ENCODE data around the gene SLC49A4.

Gene SLC49A4

DNA sequence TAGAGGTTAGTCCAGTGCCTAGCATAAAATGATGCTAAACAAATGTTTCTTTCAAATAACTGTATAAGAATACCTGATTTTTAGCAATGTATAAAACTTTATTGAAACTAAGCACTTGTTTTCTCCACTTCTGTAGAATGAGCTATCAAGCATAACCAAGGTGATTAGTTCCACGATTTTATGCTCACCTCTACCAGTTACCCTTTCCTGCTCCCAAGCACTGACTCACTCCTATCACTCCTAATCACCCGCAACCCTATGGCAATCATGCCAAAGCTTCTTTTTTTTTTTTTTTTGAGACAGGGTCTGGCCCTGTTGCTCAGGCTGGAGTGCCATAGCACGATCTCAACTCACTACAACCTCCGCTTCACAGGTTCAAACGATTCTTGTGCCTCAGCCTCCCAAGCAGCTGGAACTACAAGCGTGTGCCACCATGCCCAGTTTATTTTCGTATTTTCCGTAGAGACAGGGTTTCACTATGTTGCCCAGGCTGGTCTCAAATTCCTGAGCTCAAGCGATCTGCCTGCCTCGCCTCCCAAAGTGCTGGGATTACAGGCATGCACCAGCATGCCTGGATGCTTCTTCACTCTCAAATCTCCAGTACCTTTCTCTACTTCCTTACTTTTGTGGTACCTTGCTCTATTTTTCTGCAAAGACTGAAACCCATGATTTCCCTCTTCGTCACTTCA lies 5.1 kb upstream of the SLC49A4 start:
- Histone ChIP-seq H3K4me3 (ENCODE audit: low read depth, low read length) (no peak overlapping the region), H3K27ac (ENCODE audit: low read depth, low read length) (no peak overlapping the region), H3K27me3 (ENCODE audit: control insufficient read depth, insufficient read depth, low read length) (no peaks in the 10 kb centered on the region), H3K9ac (ENCODE audit: low read length) (no peak overlapping the region), H3K4me1 (ENCODE audit: control insufficient read depth, insufficient read depth, low read length) (peaks cover 5% of the 10 kb centered on the region; the same call in 1 of the 2 replicates), H3K36me3 (ENCODE audit: control insufficient read depth, insufficient read depth, low read length) (no peaks in the 10 kb centered on the region), H3K9me3 (ENCODE audit: control insufficient read depth, insufficient read depth, low read depth, low read length) (no peaks in the 10 kb centered on the region)

DNA sequence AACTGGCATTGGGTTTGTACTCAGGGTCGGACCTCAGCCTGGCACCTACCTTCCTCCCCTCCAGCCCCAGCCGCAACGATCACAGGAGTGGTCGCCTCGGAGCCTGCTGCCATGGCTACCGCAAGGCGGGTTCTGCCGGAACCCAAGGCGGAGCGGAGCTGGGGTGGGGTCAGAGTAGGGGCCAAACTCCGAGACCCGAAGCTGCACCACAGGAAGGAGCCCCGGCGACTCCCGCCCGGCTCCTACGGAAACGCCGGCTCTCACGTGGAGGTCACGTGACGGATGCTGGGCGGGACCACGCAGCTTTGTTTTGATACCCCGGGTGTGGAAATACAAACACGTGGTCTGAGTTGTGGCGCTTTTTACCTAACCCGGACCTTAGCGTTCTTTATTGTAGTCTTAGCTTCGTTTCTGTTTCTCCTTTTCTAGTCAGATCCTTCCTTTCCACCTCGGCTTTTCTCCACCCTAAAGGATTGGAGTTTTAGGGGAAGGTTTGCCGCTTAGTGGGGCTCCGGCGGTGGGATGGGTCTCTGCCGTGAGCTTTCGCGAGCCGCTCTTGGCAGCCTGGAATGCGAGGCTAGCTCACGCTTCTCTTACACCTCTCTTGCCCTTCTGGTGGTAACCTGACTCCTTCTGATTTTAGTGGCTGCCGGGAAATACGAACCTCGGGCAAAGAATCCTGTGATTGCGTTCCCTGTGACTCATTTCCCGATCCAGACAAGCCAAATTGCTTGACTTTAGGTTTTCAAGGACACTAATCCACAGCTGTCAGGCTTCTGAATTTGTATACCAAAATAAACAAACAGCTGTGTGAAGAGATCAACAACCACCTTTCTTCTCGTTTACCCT lies 1.1 kb upstream of the SLC49A4 start, which contains the start of gene HSPBAP1:
TSS of gene HSPBAP1 (minus strand) at position 264 of the 849 bp plus-strand sequence. CDS start at position 113, 151 bp downstream.
- Histone ChIP-seq H3K27me3 (ENCODE audit: control insufficient read depth, insufficient read depth, low read length) (peaks cover 11% of the 10 kb centered on the region), H3K4me1 (ENCODE audit: control insufficient read depth, insufficient read depth, low read length) (peaks cover 12% of the 10 kb centered on the region), H3K36me3 (ENCODE audit: control insufficient read depth, insufficient read depth, low read length) (no peaks in the 10 kb centered on the region), H3K27ac (ENCODE audit: low read depth, low read length) (peak within 1 kb of the TSS; percentile 58), H3K4me3 (ENCODE audit: low read depth, low read length) (peak within 1 kb of the TSS; percentile 76), H3K9ac (ENCODE audit: low read length) (peak within 1 kb of the TSS; percentile 79), H3K9me3 (ENCODE audit: control insufficient read depth, insufficient read depth, low read depth, low read length) (no peaks in the 10 kb centered on the region)

DNA sequence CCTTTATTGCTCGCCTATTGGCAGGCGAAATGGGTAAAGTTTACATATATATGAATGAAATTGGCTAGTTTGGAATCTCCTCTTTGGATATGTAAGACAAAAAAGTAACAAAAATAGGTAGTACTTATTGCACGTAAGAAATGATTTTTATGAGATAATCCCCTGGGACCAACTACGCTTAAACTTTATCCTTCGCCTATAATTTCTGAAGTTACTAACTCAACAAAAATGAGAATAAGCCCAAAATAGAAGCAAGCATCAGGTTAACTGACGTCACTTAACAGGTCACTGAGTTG lies 438 bp upstream of the SLC49A4 start:
- Histone ChIP-seq H3K4me1 (ENCODE audit: control insufficient read depth, insufficient read depth, low read length) (peaks cover 12% of the 10 kb centered on the region), H3K4me3 (ENCODE audit: low read depth, low read length) (peak overlapping the region; percentile 76), H3K9ac (ENCODE audit: low read length) (peak overlapping the region; percentile 79), H3K36me3 (ENCODE audit: control insufficient read depth, insufficient read depth, low read length) (no peaks in the 10 kb centered on the region), H3K9me3 (ENCODE audit: control insufficient read depth, insufficient read depth, low read depth, low read length) (no peaks in the 10 kb centered on the region), H3K27ac (ENCODE audit: low read depth, low read length) (peak overlapping the region; percentile 20; the same call in 1 of the 2 replicates), H3K27me3 (ENCODE audit: control insufficient read depth, insufficient read depth, low read length) (peaks cover 11% of the 10 kb centered on the region)

DNA sequence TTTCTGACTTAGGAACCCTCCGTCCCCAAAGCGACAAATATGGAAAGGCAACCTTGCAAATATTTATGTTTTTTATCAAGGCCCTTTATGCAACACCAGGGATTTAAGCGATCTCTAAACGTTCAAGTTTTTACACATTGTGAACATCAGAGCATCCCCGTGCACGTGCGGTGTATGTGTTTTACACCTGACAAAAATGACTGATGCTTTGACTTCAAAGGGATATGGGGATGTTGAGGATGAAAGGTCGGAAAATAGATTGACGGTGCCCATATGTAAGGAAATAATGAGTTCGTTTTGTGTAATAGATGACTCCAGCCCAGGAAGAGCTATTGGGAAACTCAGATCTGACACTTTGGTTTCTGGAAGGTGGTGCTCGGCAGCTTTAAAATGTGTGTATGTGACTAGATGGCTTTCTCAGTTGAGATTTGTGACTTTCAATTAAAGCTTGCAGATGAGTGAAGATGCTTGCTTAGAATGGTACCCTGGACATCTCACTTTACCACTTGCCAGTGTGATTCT lies 866 bp downstream of the SLC49A4 start:
- H3K36me3 ChIP-seq (ENCODE audit: control insufficient read depth, insufficient read depth, low read length), result no peaks in the 10 kb centered on the region
- H3K4me3 ChIP-seq (ENCODE audit: low read depth, low read length), result peak overlapping the region; percentile 76
- H3K9ac ChIP-seq (ENCODE audit: low read length), result peak overlapping the region; percentile 81
- H3K9me3 ChIP-seq (ENCODE audit: control insufficient read depth, insufficient read depth, low read depth, low read length), result no peaks in the 10 kb centered on the region
- H3K27ac ChIP-seq (ENCODE audit: low read depth, low read length), result no peak overlapping the region
- H3K4me1 ChIP-seq (ENCODE audit: control insufficient read depth, insufficient read depth, low read length), result peaks cover 16% of the 10 kb centered on the region
- peaks cover 11% of the 10 kb centered on the region for H3K27me3 ChIP-seq (ENCODE audit: control insufficient read depth, insufficient read depth, low read length)

DNA sequence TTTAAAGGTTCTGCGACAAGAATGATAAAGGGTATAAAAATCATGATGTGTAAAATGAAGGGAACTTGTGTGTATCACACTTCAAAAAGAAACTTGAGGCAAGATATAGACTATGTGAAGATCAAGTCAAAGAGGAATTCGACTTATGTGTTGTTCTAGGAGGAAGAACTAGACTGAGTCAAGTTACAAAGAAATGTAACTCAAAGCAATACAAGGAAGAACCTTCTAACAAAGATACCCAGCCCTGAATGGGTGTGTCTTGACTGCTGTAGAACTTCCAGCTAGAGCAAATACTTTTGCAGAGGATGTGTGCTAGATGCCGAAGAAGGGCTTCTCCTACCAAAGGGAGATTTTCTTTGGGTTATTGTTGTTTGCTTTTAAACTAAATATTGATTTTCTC lies 2.4 kb downstream of the SLC49A4 start:
- Histone ChIP-seq H3K4me1 (ENCODE audit: control insufficient read depth, insufficient read depth, low read length) (peaks cover 16% of the 10 kb centered on the region), H3K27me3 (ENCODE audit: control insufficient read depth, insufficient read depth, low read length) (peaks cover 11% of the 10 kb centered on the region), H3K9ac (ENCODE audit: low read length) (no peak overlapping the region), H3K27ac (ENCODE audit: low read depth, low read length) (no peak overlapping the region), H3K9me3 (ENCODE audit: control insufficient read depth, insufficient read depth, low read depth, low read length) (no peaks in the 10 kb centered on the region), H3K36me3 (ENCODE audit: control insufficient read depth, insufficient read depth, low read length) (no peaks in the 10 kb centered on the region), H3K4me3 (ENCODE audit: low read depth, low read length) (no peak overlapping the region)

DNA sequence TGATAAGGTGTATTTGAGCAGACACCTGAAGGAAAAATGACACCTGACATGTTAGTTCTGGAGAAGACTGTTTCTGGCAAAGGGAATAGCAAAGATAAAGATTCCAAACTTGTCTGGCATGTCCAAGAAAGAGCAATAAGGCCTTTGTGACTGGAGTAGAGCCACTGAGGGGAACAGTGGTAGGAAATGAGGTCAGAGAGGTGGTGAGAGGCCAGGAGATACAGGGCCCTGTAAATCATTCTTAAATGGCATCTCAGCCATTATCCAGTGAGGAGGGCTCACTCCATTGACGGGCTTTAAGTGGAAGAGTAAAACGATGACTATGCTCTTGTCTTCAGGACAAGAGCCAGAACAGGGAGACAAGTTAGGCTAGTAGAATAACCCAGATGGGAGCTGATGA lies 4.5 kb downstream of the SLC49A4 start:
- no peak overlapping the region for H3K4me3 ChIP-seq (ENCODE audit: low read depth, low read length)
- H3K9ac ChIP-seq (ENCODE audit: low read length), result no peak overlapping the region
- 0 out of 2 replicates have a peak, but pooled peaks cover 3% of the 10 kb centered on the region for H3K36me3 ChIP-seq (ENCODE audit: control insufficient read depth, insufficient read depth, low read length)
- peaks cover 10% of the 10 kb centered on the region for H3K4me1 ChIP-seq (ENCODE audit: control insufficient read depth, insufficient read depth, low read length)
- H3K27me3 ChIP-seq (ENCODE audit: control insufficient read depth, insufficient read depth, low read length), result peaks cover 11% of the 10 kb centered on the region
- H3K27ac ChIP-seq (ENCODE audit: low read depth, low read length), result no peak overlapping the region
- H3K9me3 ChIP-seq (ENCODE audit: control insufficient read depth, insufficient read depth, low read depth, low read length), result no peaks in the 10 kb centered on the region

DNA sequence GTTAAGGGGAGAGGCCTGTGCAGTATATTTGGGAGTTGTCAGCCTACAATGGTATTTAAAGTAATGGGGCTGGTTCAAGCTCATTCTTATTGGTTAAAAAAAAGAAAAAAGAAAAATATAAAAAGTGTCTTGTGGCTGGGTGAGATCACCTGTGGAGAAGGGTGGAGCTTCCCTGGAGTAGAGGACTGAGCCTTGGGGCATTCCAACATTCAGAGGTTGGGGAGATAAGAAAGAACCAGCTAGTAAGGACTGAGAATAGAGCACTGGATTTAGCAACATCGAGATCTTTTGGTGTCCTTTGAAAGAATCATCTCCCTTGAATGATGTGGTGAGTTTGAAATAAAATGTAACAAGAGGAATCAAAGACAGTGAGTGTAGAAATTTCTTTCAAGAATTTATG lies 5.2 kb downstream of the SLC49A4 start:
- Histone ChIP-seq H3K9ac (ENCODE audit: low read length) (no peak overlapping the region), H3K4me3 (ENCODE audit: low read depth, low read length) (no peak overlapping the region), H3K27ac (ENCODE audit: low read depth, low read length) (no peak overlapping the region), H3K27me3 (ENCODE audit: control insufficient read depth, insufficient read depth, low read length) (peaks cover 11% of the 10 kb centered on the region), H3K9me3 (ENCODE audit: control insufficient read depth, insufficient read depth, low read depth, low read length) (no peaks in the 10 kb centered on the region), H3K4me1 (ENCODE audit: control insufficient read depth, insufficient read depth, low read length) (peaks cover 10% of the 10 kb centered on the region), H3K36me3 (ENCODE audit: control insufficient read depth, insufficient read depth, low read length) (0 out of 2 replicates have a peak, but pooled peaks cover 3% of the 10 kb centered on the region)

DNA sequence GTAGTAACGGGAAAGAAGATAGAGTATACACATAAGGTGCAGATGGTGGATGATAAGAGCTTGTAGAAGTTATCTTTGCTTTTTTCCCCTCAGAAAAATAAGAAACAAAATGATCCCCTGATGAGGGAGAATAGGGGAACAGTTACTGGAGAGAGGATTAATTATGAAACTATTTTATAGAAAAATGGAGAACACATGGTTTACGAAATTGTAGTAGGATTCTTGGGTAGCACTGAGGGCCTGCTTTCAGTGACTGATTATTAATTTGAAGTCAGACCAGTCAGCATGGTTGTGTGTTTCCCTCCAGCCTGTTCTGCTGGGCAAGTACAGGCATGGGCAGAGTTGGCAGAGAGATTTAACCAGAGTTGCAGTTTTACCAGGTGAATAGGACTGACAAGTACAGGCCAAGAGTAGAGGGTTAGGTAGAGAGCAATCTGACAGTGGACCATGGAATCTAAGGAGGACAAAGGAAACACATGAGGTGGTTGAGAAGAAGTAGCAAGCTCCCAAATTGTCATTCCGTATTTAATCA lies 5.9 kb downstream of the SLC49A4 start:
- no peak overlapping the region for H3K4me3 ChIP-seq (ENCODE audit: low read depth, low read length)
- H3K27me3 ChIP-seq (ENCODE audit: control insufficient read depth, insufficient read depth, low read length), result peaks cover 8% of the 10 kb centered on the region
- H3K36me3 ChIP-seq (ENCODE audit: control insufficient read depth, insufficient read depth, low read length), result 0 out of 2 replicates have a peak, but pooled peaks cover 3% of the 10 kb centered on the region
- no peak overlapping the region for H3K27ac ChIP-seq (ENCODE audit: low read depth, low read length)
- peaks cover 7% of the 10 kb centered on the region for H3K4me1 ChIP-seq (ENCODE audit: control insufficient read depth, insufficient read depth, low read length)
- H3K9me3 ChIP-seq (ENCODE audit: control insufficient read depth, insufficient read depth, low read depth, low read length), result no peaks in the 10 kb centered on the region
- no peak overlapping the region for H3K9ac ChIP-seq (ENCODE audit: low read length)

DNA sequence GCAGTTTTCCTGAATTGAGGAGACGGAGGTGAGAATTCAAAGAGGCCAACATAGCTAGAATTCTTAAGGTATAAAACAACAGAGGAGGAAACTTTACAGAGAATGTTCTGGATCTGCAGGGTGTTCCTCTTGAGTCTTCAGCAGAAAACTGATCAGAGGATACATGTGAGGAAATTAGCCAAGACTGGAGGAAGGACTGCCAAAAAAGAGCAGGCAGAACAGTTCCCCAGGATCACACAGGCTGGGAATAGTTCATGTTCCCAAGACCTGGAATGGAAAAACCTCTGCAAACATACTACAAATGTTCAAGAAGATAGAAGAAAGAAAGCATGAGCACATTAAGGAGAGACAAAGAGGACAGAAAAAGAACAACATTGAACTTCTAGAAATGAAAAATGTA lies 7.5 kb downstream of the SLC49A4 start:
- H3K27me3 ChIP-seq (ENCODE audit: control insufficient read depth, insufficient read depth, low read length), result no peaks in the 10 kb centered on the region
- H3K9ac ChIP-seq (ENCODE audit: low read length), result no peak overlapping the region
- no peaks in the 10 kb centered on the region for H3K9me3 ChIP-seq (ENCODE audit: control insufficient read depth, insufficient read depth, low read depth, low read length)
- H3K27ac ChIP-seq (ENCODE audit: low read depth, low read length), result no peak overlapping the region
- no peak overlapping the region for H3K4me3 ChIP-seq (ENCODE audit: low read depth, low read length)
- H3K36me3 ChIP-seq (ENCODE audit: control insufficient read depth, insufficient read depth, low read length), result 0 out of 2 replicates have a peak, but pooled peaks cover 3% of the 10 kb centered on the region
- H3K4me1 ChIP-seq (ENCODE audit: control insufficient read depth, insufficient read depth, low read length), result peaks cover 4% of the 10 kb centered on the region; the same call in 1 of the 2 replicates

DNA sequence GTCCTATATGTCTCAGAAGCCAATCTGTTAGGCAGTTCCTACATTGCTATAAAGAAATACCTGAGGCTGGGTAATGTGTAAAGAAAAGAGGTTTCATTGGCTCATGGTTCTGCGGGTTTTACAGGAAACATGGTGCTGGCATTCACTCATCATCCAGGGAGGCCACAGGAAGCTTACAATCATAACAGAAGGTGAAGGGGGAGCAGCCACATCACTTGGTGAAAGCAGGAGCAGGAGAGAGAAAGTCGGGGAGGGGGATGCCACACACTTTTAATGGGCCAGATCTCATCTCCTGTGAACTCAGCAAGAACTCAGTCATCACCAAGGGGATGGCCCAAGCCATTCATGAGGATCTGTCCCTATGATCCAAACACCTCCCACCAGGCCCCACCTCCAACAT lies 9.1 kb downstream of the SLC49A4 start:
- no peaks in the 10 kb centered on the region for H3K9me3 ChIP-seq (ENCODE audit: control insufficient read depth, insufficient read depth, low read depth, low read length)
- peaks cover 4% of the 10 kb centered on the region; the same call in 1 of the 2 replicates for H3K4me1 ChIP-seq (ENCODE audit: control insufficient read depth, insufficient read depth, low read length)

More for the DNA sequence above, 9.1 kb downstream of the SLC49A4 start:
- H3K4me3 ChIP-seq (ENCODE audit: low read depth, low read length), result no peak overlapping the region
- H3K36me3 ChIP-seq (ENCODE audit: control insufficient read depth, insufficient read depth, low read length), result peaks cover 6% of the 10 kb centered on the region; the same call in 1 of the 2 replicates
- no peaks in the 10 kb centered on the region for H3K27me3 ChIP-seq (ENCODE audit: control insufficient read depth, insufficient read depth, low read length)
- H3K9ac ChIP-seq (ENCODE audit: low read length), result no peak overlapping the region
- no peak overlapping the region for H3K27ac ChIP-seq (ENCODE audit: low read depth, low read length)

Data from HUES6 (cell line).